ENCODE results near the gene SV2B.
"Not testable (repeated sequence)": the region's sequence is repeated elsewhere in the genome, so short reads cannot be mapped to it uniquely, and the experiment has no call there.

The SV2B gene

DNA sequence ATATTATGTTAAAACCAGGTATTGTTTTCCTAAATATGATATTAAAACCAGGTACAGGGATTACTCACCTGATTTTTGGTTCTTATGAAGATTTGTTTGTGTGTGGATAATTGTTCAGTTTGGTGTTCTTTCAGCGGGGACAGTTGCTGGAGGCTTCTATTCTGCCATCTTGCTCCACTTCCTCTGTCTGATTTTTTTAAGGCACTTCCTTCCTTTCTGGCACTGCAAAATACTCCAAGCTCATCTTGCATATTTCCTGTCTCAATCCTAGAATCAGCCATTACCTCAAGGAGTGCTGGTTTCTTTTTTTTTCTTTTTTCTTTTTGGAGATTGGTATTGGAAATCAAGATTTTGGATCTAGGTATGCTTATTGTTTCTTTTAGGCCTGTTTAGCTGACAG, 229.9 kb downstream of the SV2B start:
- no peak for DNase-seq

- DNase-seq = no peak
These were observed 231.5 kb downstream of the SV2B start for GRCh38 chr15:91331581-91331980.

GRCh38 chr15:91335702-91336101, 235.6 kb downstream of the SV2B start:
- no peak for DNase-seq

DNA sequence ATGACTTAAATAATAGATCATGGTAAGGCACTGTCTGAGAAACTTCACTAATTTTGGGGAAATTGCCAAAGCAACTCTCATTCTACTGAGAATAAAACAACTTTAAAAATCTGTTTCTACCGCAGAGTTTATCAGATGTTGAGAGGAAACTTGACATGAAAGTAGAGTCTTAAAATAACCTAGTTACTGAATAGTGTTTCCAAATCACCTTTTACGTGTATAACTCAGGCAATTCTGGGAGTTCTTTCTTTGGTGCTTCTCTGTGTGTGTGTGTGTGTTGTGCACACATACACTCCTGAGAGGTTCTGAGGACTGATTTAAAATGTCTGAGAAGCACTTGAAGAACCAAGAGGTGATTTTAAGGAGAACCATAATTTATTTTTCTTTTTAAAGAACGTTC, 236.6 kb downstream of the SV2B start:
- DNase-seq = no peak

DNA sequence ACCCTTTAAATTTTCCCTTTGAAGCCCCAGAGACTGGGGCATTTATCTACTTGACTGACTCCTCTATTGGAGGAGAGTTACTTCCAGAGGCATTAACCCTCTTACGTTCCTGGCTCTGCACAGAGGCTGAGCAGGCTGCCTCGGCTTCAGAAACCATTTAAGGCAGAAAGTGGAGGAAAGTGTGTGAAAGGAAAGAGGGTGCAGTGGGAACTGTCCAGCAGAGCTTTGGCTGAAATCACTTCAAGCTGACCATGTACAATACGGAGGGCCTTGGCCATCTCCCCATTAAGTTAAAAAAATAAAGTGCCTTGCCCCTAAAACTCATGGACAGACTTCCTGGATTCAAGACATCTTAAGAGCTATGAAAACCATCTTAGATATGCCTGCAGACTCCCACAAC, 238.7 kb downstream of the SV2B start:
- no peak for DNase-seq

- DNase-seq = no peak
These were observed 242.0 kb downstream of the SV2B start for GRCh38 chr15:91342097-91342496.

DNA sequence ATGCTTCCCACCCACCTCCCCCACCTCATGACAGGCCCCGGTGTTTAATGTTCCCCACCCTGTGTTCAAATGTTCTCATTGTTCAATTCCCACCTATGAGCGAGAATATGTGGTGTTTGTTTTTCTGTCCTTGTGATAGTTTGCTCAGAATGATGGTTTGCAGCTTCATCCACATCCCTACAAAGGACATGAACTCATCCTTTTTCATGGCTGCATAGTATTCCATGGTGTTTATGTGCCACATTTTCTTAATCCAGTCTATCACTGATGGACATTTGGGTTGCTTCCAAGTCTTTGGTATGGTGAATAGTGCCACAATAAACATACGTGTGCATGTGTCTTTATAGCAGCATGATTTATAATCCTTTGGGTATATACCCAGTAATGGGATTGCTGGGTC, 244.9 kb downstream of the SV2B start:
- DNase-seq = not testable (repeated sequence)

DNA sequence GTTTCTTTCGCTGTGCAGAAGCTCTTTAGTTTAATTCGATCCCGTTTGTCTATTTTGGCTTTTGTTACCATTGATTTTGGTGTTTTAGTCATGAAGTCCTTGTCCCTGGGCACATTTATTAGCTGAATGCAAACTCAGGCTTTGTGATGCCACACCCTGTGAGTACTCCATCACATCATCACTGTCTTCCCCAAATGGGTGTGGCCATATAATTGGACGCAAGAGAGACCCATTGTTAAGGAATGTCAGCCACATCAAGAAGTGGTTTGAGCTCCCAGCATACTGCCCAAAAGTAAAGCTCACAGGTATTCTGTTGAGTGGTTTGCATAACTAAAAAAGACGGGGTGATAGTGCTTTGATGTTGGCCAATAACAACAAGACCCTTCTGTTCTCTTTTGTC, 245.7 kb downstream of the SV2B start:
- no peak for DNase-seq

DNA sequence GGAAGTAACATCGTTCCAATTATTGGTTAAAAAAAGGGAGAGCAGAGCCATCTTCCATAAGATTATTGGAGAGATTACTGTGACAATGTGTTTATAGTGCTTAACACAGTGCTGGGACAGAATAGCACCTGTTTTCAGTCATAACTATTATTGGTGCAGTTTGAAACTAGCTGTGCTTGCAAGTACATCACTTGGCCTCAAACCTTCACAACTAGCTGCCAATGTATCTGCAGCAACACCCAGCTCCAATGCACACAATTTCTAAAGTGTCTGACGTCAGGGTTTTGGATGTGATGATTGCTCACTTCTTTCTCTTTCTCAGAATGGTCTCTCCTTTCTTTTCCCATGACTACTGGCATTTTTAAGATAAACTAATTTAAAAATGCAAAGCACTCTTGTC, 246.2 kb downstream of the SV2B start:
- no peak for DNase-seq

DNA sequence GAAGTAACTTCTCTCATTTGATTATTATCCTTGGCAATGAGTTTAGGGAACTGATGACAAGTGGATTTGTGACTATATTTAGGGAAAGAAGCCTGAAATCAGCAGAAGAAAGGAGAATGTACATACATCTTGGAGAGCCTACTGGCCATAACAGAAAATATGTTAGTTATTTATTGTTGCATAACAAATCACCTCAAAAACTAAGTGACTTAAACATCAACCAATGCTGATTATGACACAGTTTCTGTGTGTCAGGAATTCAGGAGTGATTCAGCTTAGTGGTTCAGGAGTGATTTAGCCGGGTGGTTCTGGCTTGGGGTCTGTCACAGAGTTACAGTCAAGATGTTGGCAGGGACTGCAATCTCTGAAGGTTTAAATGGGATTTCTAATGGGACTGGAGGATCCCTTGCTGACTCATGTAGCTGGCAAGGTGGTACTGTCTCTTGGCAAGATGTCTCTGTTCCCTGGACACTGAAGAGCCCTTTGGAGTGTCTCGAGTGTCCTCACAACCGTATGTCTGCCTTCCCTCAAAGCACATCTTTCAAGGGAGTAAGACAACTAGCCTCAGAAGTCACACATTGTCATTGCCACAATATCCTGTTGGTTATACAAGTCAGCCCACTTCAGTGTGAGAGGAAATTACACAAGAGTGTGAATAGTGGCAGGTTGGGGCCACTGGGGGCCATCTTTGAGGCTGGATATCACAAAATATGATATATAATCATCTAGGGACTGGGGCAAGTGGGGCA, 248.9 kb downstream of the SV2B start:
- no peak for DNase-seq
